OCI-LY7 (cell line): ENCODE results near the gene ZNF652. TPM values are rescaled to one million over a fixed set of nuclear protein-coding genes. Genes with fewer than 3 reads are reported as not detected.

Source experiments
- BruUV-seq: library from RNA; stranded (reverse); fragments of 400-500 nt; replicated peaks from 2 replicates; lab custom pipeline; 2021; lab: Mats Ljungman, UMichigan
- CTCF ChIA-PET: fragments of 300-600 bp; sonication (Branson Sonifier 250); formaldehyde crosslinking; loops from one replicate; lab custom pipeline; 2022; ENCODE audit warnings: antibody characterized with exemption; ENCODE audit not compliant: unreplicated experiment; lab: Charles Lee
- POLR2A ChIA-PET: fragments of 300-600 bp; sonication (Branson Sonifier 250); formaldehyde crosslinking; loops from one replicate; lab custom pipeline; 2022; ENCODE audit warnings: antibody characterized with exemption; lab: Charles Lee
- DNase-seq: peaks from one replicate; pipeline ENCODE4 v3.0.0-alpha.2; 2015; ENCODE audit warnings: low spot score
- H2AFZ ChIP-seq: fragments of 200-600 bp; sonication (generic), shearing (Covaris generic); 2 replicates; pipeline ENCODE4 v1.6.1; 2014; ENCODE audit warnings: mild to moderate bottlenecking, antibody characterized with exemption, low read length, moderate library complexity
- H3K27ac ChIP-seq: fragments of 200-600 bp; sonication (generic); 2 replicates; pipeline ENCODE4 v1.5.1; 2014; ENCODE audit warnings: mixed run types, low read depth, mild to moderate bottlenecking, moderate library complexity, low read length, inconsistent platforms; ENCODE audit not compliant: poor library complexity, severe bottlenecking
- H3K36me3 ChIP-seq: fragments of 200-600 bp; sonication (generic); 2 replicates; pipeline ENCODE4 v1.6.1; 2014; ENCODE audit warnings: mild to moderate bottlenecking, antibody characterized with exemption, low read length, moderate library complexity, mixed read lengths; ENCODE audit not compliant: insufficient read depth
- H3K4me1 ChIP-seq: fragments of 200-600 bp; sonication (generic); 2 replicates; pipeline ENCODE4 v1.5.1; 2014; ENCODE audit warnings: mild to moderate bottlenecking, low read length; ENCODE audit not compliant: insufficient read depth, poor library complexity, severe bottlenecking
- H3K4me2 ChIP-seq: fragments of 200-600 bp; sonication (generic); 2 replicates; pipeline ENCODE4 v1.6.1; 2014; ENCODE audit warnings: mild to moderate bottlenecking, low read length
- H3K4me3 ChIP-seq: fragments of 200-600 bp; sonication (generic); 2 replicates; pipeline ENCODE4 v1.5.1; 2014; ENCODE audit warnings: mild to moderate bottlenecking, low read depth, low read length; ENCODE audit not compliant: poor library complexity, severe bottlenecking
- H3K79me2 ChIP-seq: fragments of 200-600 bp; sonication (generic); 2 replicates; pipeline ENCODE4 v1.6.1; 2016; ENCODE audit warnings: low read depth, mild to moderate bottlenecking, low read length, moderate library complexity, mixed read lengths; ENCODE audit not compliant: insufficient read depth
- H3K9me2 ChIP-seq: fragments of 200-600 bp; sonication (generic); 2 replicates; pipeline ENCODE4 v1.6.1; 2016; ENCODE audit warnings: mild to moderate bottlenecking, low read length, mixed read lengths; ENCODE audit not compliant: insufficient read depth
- H3K9me3 ChIP-seq: fragments of 200-600 bp; sonication (generic); 2 replicates; pipeline ENCODE4 v1.6.1; 2014; ENCODE audit warnings: mild to moderate bottlenecking, mixed run types, low read length, mixed read lengths
- H4K20me1 ChIP-seq: fragments of 200-600 bp; sonication (generic); 2 replicates; pipeline ENCODE4 v1.6.1; 2014; ENCODE audit warnings: mild to moderate bottlenecking, antibody characterized with exemption, low read length, moderate library complexity, mixed read lengths; ENCODE audit not compliant: insufficient read depth
- EZH2phosphoT487 ChIP-seq: fragments of 200-600 bp; sonication (generic); IDR thresholded peaks from 2 replicates; pipeline ENCODE4 v1.6.1; 2018; ENCODE audit warnings: low read depth, borderline replicate concordance, mild to moderate bottlenecking, mixed run types, antibody characterized with exemption, low read length, moderate library complexity, mixed read lengths
- intact Hi-C: fragments of 100-400 bp; cut with micrococcal nuclease; formaldehyde crosslinking; loops from one replicate; pipeline ENCODE4 v1.10.0; 2022; ENCODE audit not compliant: unreplicated experiment
- total RNA-seq, 2 experiments: library from RNA; depleted of rRNA in 1 of 2; stranded (reverse); fragments of >200 nt in 1 of 2; shearing (Covaris generic) in 1 of 2; gene quantifications; 2 replicates each; pipeline ENCODE4 v1.2.3, GENCODE V29; 2014 to 2022
- TF ChIP-seq, protein P1 (sequence below): fragments of 200-600 bp; sonication (generic); conservative IDR thresholded peaks from 2 replicates; pipeline ENCODE4 v1.5.1; 2014; ENCODE audit warnings: mild to moderate bottlenecking, antibody characterized with exemption, low read length, moderate library complexity, mixed read lengths

Gene ZNF652
- total RNA-seq, 2 experiments from 2014 or later, result 36.8 to 69.7 TPM

DNA sequence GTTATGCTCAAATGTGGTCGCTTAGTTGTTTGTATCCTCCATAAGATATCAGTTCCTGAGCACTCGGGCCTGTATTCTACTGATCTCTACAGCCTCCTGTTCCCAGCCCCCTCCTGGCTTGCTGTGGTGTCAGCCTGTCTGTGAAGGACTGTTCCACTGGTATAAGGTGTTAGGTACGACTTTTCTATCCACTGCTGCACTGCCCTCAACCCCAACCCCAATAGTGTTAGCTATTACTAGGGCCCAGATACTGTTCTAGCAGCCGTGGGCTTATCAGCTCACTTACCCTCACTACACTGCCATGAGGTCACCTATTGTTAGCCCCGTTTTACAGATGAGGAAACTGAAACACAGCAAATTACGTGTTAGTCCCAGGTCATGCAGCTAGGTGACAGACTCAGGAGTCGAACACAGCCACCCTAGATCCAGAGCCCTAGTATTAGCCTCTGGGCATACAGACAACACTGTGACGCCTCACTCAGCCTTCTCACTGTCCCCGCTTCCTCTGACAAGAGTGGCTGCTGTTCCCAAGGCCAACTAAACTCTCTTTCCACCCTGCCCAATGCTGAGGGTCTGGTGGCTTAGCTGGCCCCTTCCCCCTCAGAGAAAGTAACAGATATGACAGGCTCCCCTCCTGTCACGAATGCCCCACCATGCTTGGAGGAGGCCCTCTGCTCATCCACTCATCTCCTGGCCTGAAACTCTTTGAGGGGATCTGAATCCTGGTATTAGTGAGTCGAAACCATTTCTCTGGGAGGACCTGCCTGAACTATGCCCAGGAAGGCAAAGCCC, 25.6 kb upstream of the ZNF652 start:
- peak overlapping the region; percentile 79 for H3K27ac ChIP-seq
- ChIA-PET CTCF (interaction anchor here (0.6 to 2.6 kb wide), 4 partner anchors 20 to 73 kb away, joined by 3 to 6 read pairs (median 4); partner anchors contain the start of gene PHB1), POLR2A (interaction anchor here (1.0 to 3.2 kb wide), 7 partner anchors 10 to 197 kb away, joined by 3 to 15 read pairs (median 3); no protein-coding TSS in a partner anchor)
- TSS peak; percentile 77 for BruUV-seq
- H4K20me1 ChIP-seq, result no peaks in the 10 kb centered on the region
- H3K36me3 ChIP-seq, result no peaks in the 10 kb centered on the region
- H2AFZ ChIP-seq, result peak overlapping the region; percentile 84
- H3K79me2 ChIP-seq, result no peaks in the 10 kb centered on the region
- H3K4me1 ChIP-seq, result peaks cover 43% of the 10 kb centered on the region
- intact Hi-C loops, result loop anchor here (1.0 kb wide), 1 partner anchor 25 kb away; the partner anchor contains the start of gene ZNF652
- no peaks in the 10 kb centered on the region for H3K9me2 ChIP-seq
- H3K4me3 ChIP-seq, result peak overlapping the region; percentile 59
- H3K4me2 ChIP-seq, result peak overlapping the region; percentile 85
- peak; percentile 48 for DNase-seq
- TF ChIP-seq EZH2phosphoT487, result no peak
- TF ChIP-seq, protein P1, sequence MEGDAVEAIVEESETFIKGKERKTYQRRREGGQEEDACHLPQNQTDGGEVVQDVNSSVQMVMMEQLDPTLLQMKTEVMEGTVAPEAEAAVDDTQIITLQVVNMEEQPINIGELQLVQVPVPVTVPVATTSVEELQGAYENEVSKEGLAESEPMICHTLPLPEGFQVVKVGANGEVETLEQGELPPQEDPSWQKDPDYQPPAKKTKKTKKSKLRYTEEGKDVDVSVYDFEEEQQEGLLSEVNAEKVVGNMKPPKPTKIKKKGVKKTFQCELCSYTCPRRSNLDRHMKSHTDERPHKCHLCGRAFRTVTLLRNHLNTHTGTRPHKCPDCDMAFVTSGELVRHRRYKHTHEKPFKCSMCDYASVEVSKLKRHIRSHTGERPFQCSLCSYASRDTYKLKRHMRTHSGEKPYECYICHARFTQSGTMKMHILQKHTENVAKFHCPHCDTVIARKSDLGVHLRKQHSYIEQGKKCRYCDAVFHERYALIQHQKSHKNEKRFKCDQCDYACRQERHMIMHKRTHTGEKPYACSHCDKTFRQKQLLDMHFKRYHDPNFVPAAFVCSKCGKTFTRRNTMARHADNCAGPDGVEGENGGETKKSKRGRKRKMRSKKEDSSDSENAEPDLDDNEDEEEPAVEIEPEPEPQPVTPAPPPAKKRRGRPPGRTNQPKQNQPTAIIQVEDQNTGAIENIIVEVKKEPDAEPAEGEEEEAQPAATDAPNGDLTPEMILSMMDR, result no peak
- no peaks in the 10 kb centered on the region for H3K9me3 ChIP-seq

DNA sequence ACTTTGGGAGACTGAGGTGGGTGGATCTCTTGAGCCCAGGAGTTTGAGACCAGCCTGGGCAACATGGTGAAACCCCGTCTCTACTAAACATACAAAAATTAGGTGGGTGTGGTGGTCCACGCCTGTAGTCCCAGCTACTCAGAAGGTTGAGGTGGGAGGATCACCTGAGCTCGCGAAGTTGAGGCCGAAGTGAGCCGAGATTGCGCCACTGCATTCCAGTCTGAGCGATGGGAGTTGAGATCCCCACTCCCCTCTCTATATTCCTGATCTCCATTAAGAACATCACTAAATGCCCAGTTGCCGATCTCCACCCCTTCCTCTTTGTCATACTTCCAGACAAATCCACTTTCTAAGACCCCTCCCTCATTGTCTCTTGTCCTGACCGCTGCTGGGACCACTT, 24.3 kb upstream of the ZNF652 start:
- intact Hi-C loops, result no loop called here
- H4K20me1 ChIP-seq, result no peaks in the 10 kb centered on the region
- peaks cover 43% of the 10 kb centered on the region for H3K4me1 ChIP-seq
- no peaks in the 10 kb centered on the region for H3K79me2 ChIP-seq
- no peak overlapping the region for H2AFZ ChIP-seq
- ChIA-PET CTCF (no interaction called here), POLR2A (interaction anchor here (0.9 kb wide), 1 partner anchor 11 kb away, joined by 3 read pairs; no protein-coding TSS in a partner anchor)
- DNase-seq, result no peak
- no peaks in the 10 kb centered on the region for H3K9me2 ChIP-seq
- H3K9me3 ChIP-seq, result no peaks in the 10 kb centered on the region
- no peak for TF ChIP-seq EZH2phosphoT487
- BruUV-seq, result no TSS peak
- H3K4me2 ChIP-seq, result no peak overlapping the region
- no peak overlapping the region for H3K4me3 ChIP-seq
- H3K27ac ChIP-seq, result no peak overlapping the region
- H3K36me3 ChIP-seq, result no peaks in the 10 kb centered on the region

DNA sequence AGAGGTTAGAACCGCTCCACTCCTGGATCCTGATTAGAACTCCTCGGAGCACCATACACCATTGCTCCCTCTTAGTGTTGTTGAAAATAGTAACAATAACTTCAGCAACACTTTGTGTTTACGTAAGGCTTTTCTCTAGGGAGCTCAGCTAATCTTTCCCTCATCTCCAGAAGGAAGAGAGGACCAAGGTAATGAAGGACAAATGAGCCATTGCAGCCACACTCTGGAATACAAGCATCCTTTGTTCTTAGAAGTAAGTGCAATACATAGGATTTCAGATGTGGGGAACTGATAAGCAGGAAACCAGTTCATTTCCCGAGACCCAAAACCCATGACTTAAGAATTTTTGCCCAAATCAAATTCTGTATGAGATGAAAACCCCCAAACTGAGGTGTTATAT, 22.9 kb upstream of the ZNF652 start:
- no peaks in the 10 kb centered on the region for H3K79me2 ChIP-seq
- no peaks in the 10 kb centered on the region for H4K20me1 ChIP-seq
- H3K36me3 ChIP-seq, result no peaks in the 10 kb centered on the region
- ChIA-PET CTCF (interaction anchor here (0.5 kb wide), 1 partner anchor 709 kb away, joined by 3 read pairs; no protein-coding TSS in a partner anchor), POLR2A (no interaction called here)
- DNase-seq, result no peak
- no peak overlapping the region for H3K4me2 ChIP-seq
- no TSS peak for BruUV-seq
- TF ChIP-seq EZH2phosphoT487, result no peak
- H3K4me3 ChIP-seq, result no peak overlapping the region
- H3K27ac ChIP-seq, result no peak overlapping the region
- H3K9me3 ChIP-seq, result no peaks in the 10 kb centered on the region
- H3K4me1 ChIP-seq, result peaks cover 29% of the 10 kb centered on the region
- H3K9me2 ChIP-seq, result no peaks in the 10 kb centered on the region
- H2AFZ ChIP-seq, result no peak overlapping the region
- intact Hi-C loops, result no loop called here
